Loucy (cell line): ENCODE results near the gene EPHB1.
A peak's percentile ranks its signal among the peaks of the same experiment; 100 is the strongest.

Experiments
- CTCF ChIP-seq: fragments of 200-600 bp; sonication (generic); conservative IDR thresholded peaks from 2 replicates; pipeline ENCODE4 v1.5.1; 2014; ENCODE audit warnings: mild to moderate bottlenecking, antibody characterized with exemption, low read length
- EZH2phosphoT487 ChIP-seq: fragments of 200-600 bp; IDR thresholded peaks from 2 replicates; pipeline ENCODE4 v1.6.1; 2018; ENCODE audit warnings: antibody characterized with exemption, mild to moderate bottlenecking, moderate library complexity, borderline replicate concordance

GRCh38 chr3:134885877-134886621 lies 91.0 kb downstream of the EPHB1 start:
- TF ChIP-seq CTCF (peak; percentile 53), EZH2phosphoT487 (no peak)
